Psoas muscle (tissue), 8 donors: ENCODE data around the gene MPHOSPH10. TPM values are rescaled to one million over a fixed set of nuclear protein-coding genes. Genes with fewer than 3 reads are reported as not detected.
"Not testable (repeated sequence)": the region's sequence is repeated elsewhere in the genome, so short reads cannot be mapped to it uniquely, and the experiment has no call there.

ENCODE experiments used
- ATAC-seq, 4 donors: fragments of 200-7000 bp; cut with Tn5 transposase; one replicate each; pipeline ENCODE4 v1.9.1; 2020; ENCODE audit warnings: moderate library complexity in 3 of 4, mild to moderate bottlenecking in 2 of 4
- DNase-seq, 2 donors: peaks; one replicate each; pipeline ENCODE4 v3.0.0-alpha.2; 2020
- H3K27ac ChIP-seq: fragments of 200-600 bp; one replicate; pipeline ENCODE4 v1.8.0; 2022
- H3K27me3 ChIP-seq, 3 donors: fragments of 200-600 bp in 1 of 3; one replicate each; pipeline versions ENCODE4 v1.6.1 to v1.8.0; 2013 to 2022; ENCODE audit warnings: low read length in 2 of 3, mild to moderate bottlenecking in 2 of 3, moderate library complexity in 1 of 3; ENCODE audit not compliant: insufficient read depth in 3 of 3
- H3K36me3 ChIP-seq, 2 donors: fragments of 200-600 bp in 1 of 2; one replicate each; pipeline versions ENCODE4 v1.6.1 to v1.8.0; 2013 to 2022; ENCODE audit warnings: low read depth in 1 of 2, mild to moderate bottlenecking in 1 of 2, moderate library complexity in 1 of 2; ENCODE audit not compliant: insufficient read depth in 1 of 2
- H3K4me1 ChIP-seq: fragments of 200-600 bp; one replicate; pipeline ENCODE4 v1.8.0; 2022
- H3K4me3 ChIP-seq: fragments of 200-600 bp; one replicate; pipeline ENCODE4 v1.8.0; 2022; ENCODE audit warnings: mild to moderate bottlenecking
- H3K9me3 ChIP-seq: fragments of 200-600 bp; one replicate; pipeline ENCODE4 v1.8.0; 2022
- CTCF ChIP-seq: fragments of 200-600 bp; IDR thresholded peaks from one replicate; pipeline ENCODE4 v1.8.0; 2022; ENCODE audit warnings: antibody characterized with exemption
- WGBS, 3 donors: extraction: QIAGEN DNeasy Blood & Tissue Kit; methylation state at CpG; one replicate each; pipeline versions ENCODE4 v1.1.6 to v1.1.7; 2013; 5-methylcytosine and 5-hydroxymethylcytosine counted together
- intact Hi-C, 2 donors: fragments of 100-400 bp; cut with DNase I; formaldehyde crosslinking; loops; one replicate each; pipeline versions ENCODE4 v1.11.0 to v1.14.2; 2022
- polyA plus RNA-seq, 3 donors: library from polyadenylated mRNA; stranded (reverse); fragments of 200-250 nt; gene quantifications; one replicate each; pipeline ENCODE4 v1.2.3, GENCODE V29; 2013
- total RNA-seq, 4 donors: library from RNA; stranded (reverse); fragmentation: NEBNext Ultra II Directional in 2 of 4; extraction: Animal tissue kit (Norgen Biotek cat#: 25700) in 2 of 4; gene quantifications; one replicate each; pipeline versions ENCODE4 v1.2.1 to v1.2.4, GENCODE V29; 2021 to 2023
- donor health status: healthy with polysubstance abuse.
- donor health status: DM: no; HTN: no; CAD: no; lungs with moderate emphysema.
- donor health status: Bipolar disorder and iron deficiency.
- donor health status: healthy.
- donor health status: DM: yes; HTN: yes; CAD: no.
- donor health status: DM: no; HTN: no; CAD: no.
- donor health status: DM: no; HTN: no; CAD: no.
- donor health status: DM: yes; HTN: yes; CAD: no.

MPHOSPH10 gene
- total and polyA plus RNA-seq, 7 donors, result 32.9 to 53.7 (median 39.7) TPM

GRCh38 chr2:71092491-71093260 lies 37.8 kb upstream of the MPHOSPH10 start:
- H3K9me3 ChIP-seq, H3K36me3 ChIP-seq, H3K4me1 ChIP-seq, intact Hi-C loops, H3K4me3 ChIP-seq, H3K27me3 ChIP-seq, DNase-seq, H3K27ac ChIP-seq, ATAC-seq: not testable (repeated sequence)
- WGBS, 3 donors, result 90 to 94% (median 91%) methylated on average over 31 to 33 of the region's 33 CpGs

GRCh38 chr2:71100195-71100964 lies 30.1 kb upstream of the MPHOSPH10 start:
- Histone ChIP-seq H3K27me3 (no peaks in the 10 kb centered on the region), H3K4me3 (no peak overlapping the region), H3K9me3 (no peaks in the 10 kb centered on the region), H3K4me1 (no peaks in the 10 kb centered on the region), H3K27ac (no peak overlapping the region), H3K36me3 (no peaks in the 10 kb centered on the region)
- ATAC-seq (peak; percentile 67 to 81 (median 74)), DNase-seq (peak; percentile 44 to 66)
- intact Hi-C loops, result loop anchor here in 1 of 2 donors (5.0 kb wide), 1 partner anchor 87 kb away; no protein-coding TSS in a partner anchor
- TF ChIP-seq CTCF, result peak; percentile 70
- WGBS, 3 donors, result 5 to 10% (median 6%) methylated on average over 3 of the region's 3 CpGs

DNA sequence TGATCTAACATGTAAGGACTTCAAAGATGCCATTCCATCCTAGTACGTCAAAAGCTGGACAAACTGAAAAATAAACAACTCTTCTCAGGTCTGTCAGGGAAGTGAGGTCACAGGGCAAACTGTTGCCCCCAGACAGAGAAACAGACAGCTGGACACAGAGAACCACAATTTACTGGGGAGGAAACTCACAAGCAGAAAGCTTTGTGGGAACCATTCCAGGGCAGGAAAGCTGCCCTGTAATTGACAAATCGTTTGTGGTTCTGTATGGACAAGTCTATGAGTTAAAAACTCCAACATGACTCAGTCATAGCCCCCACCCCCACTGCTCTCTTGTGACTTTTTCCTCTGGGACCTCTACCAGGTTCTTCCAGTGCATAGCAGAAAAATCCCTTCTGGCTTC lies 28.8 kb upstream of the MPHOSPH10 start:
- H3K27ac ChIP-seq, result no peak overlapping the region
- WGBS, 3 donors, result 22 to 36% (median 29%) methylated on average over 2 of the region's 2 CpGs
- no peak for TF ChIP-seq CTCF
- ATAC-seq (no peak), DNase-seq (no peak)
- H3K27me3 ChIP-seq, result no peaks in the 10 kb centered on the region
- intact Hi-C loops, result loop anchor here in 1 of 2 donors (5.0 kb wide), 1 partner anchor 86 kb away; no protein-coding TSS in a partner anchor
- no peaks in the 10 kb centered on the region for H3K4me1 ChIP-seq
- H3K9me3 ChIP-seq, result no peaks in the 10 kb centered on the region
- H3K36me3 ChIP-seq, result no peaks in the 10 kb centered on the region
- no peak overlapping the region for H3K4me3 ChIP-seq

GRCh38 chr2:71102981-71103681 lies 27.3 kb upstream of the MPHOSPH10 start:
- Histone ChIP-seq H3K27ac (no peak overlapping the region), H3K4me3 (no peak overlapping the region), H3K36me3 (peaks cover 0 to 10% of the 10 kb centered on the region in 2 donors), H3K9me3 (no peaks in the 10 kb centered on the region), H3K4me1 (no peaks in the 10 kb centered on the region), H3K27me3 (no peaks in the 10 kb centered on the region)
- TF ChIP-seq CTCF, result no peak
- intact Hi-C loops, result loop anchor here in 1 of 2 donors (5.0 kb wide), 1 partner anchor 84 kb away; no protein-coding TSS in a partner anchor
- ATAC-seq (no peak), DNase-seq (no peak)
- WGBS, 3 donors, result 57 to 76% (median 69%) methylated on average over 6 of the region's 6 CpGs
